ENCODE measurements around the gene ATP9A. TPM values are rescaled to one million over a fixed set of nuclear protein-coding genes. Genes with fewer than 3 reads are reported as not detected.

Gene ATP9A
- polyA plus RNA-seq, 1 donor from 2014 or later, result 56.1 TPM

- no peaks in the 10 kb centered on the region for H4K20me1 ChIP-seq (ENCODE audit: insufficient read depth)
- no peak overlapping the region for H3K4me2 ChIP-seq (ENCODE audit: low read length)
- H3K27ac ChIP-seq (ENCODE audit: low read length), result no peak overlapping the region
- H3K36me3 ChIP-seq (ENCODE audit: insufficient read depth, low read length), result no peaks in the 10 kb centered on the region
- peaks cover 28% of the 10 kb centered on the region for H3K79me2 ChIP-seq (replicated peaks; ENCODE audit: insufficient read depth, low read length)
- TF ChIP-seq RAD21 (conservative IDR thresholded peaks at IDR 0.05), result no peak
- no peak for TF ChIP-seq POLR2AphosphoS5 (IDR thresholded peaks at IDR 0.05)
- no peak for TF ChIP-seq TAF1 (IDR thresholded peaks at IDR 0.05; ENCODE audit: low read depth)
- TF ChIP-seq MXI1 (conservative IDR thresholded peaks at IDR 0.05; ENCODE audit: poor library complexity, severe bottlenecking), result no peak
- TF ChIP-seq EP300 (conservative IDR thresholded peaks at IDR 0.05; ENCODE audit: poor library complexity, severe bottlenecking), result no peak
- no peak for TF ChIP-seq REST (IDR thresholded peaks at IDR 0.05; ENCODE audit: borderline replicate concordance)
- TF ChIP-seq SMC3 (conservative IDR thresholded peaks at IDR 0.05; ENCODE audit: poor library complexity), result no peak
- TF ChIP-seq EZH2 (IDR thresholded peaks at IDR 0.05; ENCODE audit: borderline replicate concordance, insufficient read depth, low read length, poor library complexity, severe bottlenecking), result no peak
- H3K27me3 ChIP-seq (ENCODE audit: insufficient read depth, low read depth, low read length), result no peaks in the 10 kb centered on the region
- no peak overlapping the region for H3K9ac ChIP-seq (ENCODE audit: low read length)
- H3K9me2 ChIP-seq (ENCODE audit: insufficient read depth, low read length), result no peaks in the 10 kb centered on the region
- H2AFZ ChIP-seq (ENCODE audit: low read depth, low read length), result no peak overlapping the region
- H3F3A ChIP-seq (ENCODE audit: insufficient read depth, low read length, poor library complexity, severe bottlenecking), result no peaks in the 10 kb centered on the region
- no peak overlapping the region for H3K4me3 ChIP-seq (ENCODE audit: low read length)
- H3K9me3 ChIP-seq (ENCODE audit: low read length), result no peaks in the 10 kb centered on the region
These were observed 18.5 kb downstream of the ATP9A start for GRCh38 chr20:51749674-51750036.

- H3K36me3 ChIP-seq (ENCODE audit: insufficient read depth, low read length), result no peaks in the 10 kb centered on the region
- H4K20me1 ChIP-seq (ENCODE audit: insufficient read depth), result no peaks in the 10 kb centered on the region
- H3K9me3 ChIP-seq (ENCODE audit: low read length), result no peaks in the 10 kb centered on the region
- H3K9ac ChIP-seq (ENCODE audit: low read length), result no peak overlapping the region
- no peaks in the 10 kb centered on the region for H3K27me3 ChIP-seq (ENCODE audit: insufficient read depth, low read depth, low read length)
- H3F3A ChIP-seq (ENCODE audit: insufficient read depth, low read length, poor library complexity, severe bottlenecking), result no peaks in the 10 kb centered on the region
- no peak overlapping the region for H3K27ac ChIP-seq (ENCODE audit: low read length)
- H3K9me2 ChIP-seq (ENCODE audit: insufficient read depth, low read length), result no peaks in the 10 kb centered on the region
- H3K79me2 ChIP-seq (replicated peaks; ENCODE audit: insufficient read depth, low read length), result peaks cover 31% of the 10 kb centered on the region
- H3K4me2 ChIP-seq (ENCODE audit: low read length), result no peak overlapping the region
- TF ChIP-seq EP300 (conservative IDR thresholded peaks at IDR 0.05; ENCODE audit: poor library complexity, severe bottlenecking) (no peak), REST (IDR thresholded peaks at IDR 0.05; ENCODE audit: borderline replicate concordance) (no peak), TAF1 (IDR thresholded peaks at IDR 0.05; ENCODE audit: low read depth) (no peak), POLR2AphosphoS5 (IDR thresholded peaks at IDR 0.05) (no peak), CTCF (IDR thresholded peaks at IDR 0.05; ENCODE audit: poor library complexity, severe bottlenecking) (no peak), EZH2 (IDR thresholded peaks at IDR 0.05; ENCODE audit: borderline replicate concordance, insufficient read depth, low read length, poor library complexity, severe bottlenecking) (no peak), MXI1 (conservative IDR thresholded peaks at IDR 0.05; ENCODE audit: poor library complexity, severe bottlenecking) (no peak), RAD21 (conservative IDR thresholded peaks at IDR 0.05) (no peak), SMC3 (conservative IDR thresholded peaks at IDR 0.05; ENCODE audit: poor library complexity) (no peak)
- H3K4me3 ChIP-seq (ENCODE audit: low read length), result no peak overlapping the region
- no peak overlapping the region for H2AFZ ChIP-seq (ENCODE audit: low read depth, low read length)
These were observed 20.8 kb downstream of the ATP9A start for GRCh38 chr20:51747182-51747911.

Data from neural cell (in vitro differentiated cells).